Left hindlimb (tissue), 1 donor: ENCODE results near the gene KRTCAP2.
"Not testable (repeated sequence)": the region's sequence is repeated elsewhere in the genome, so short reads cannot be mapped to it uniquely, and the experiment has no call there.

Source experiments
- DNase-seq: peaks from one replicate; pipeline ENCODE4 v3.0.0-alpha.2; 2018

The KRTCAP2 gene

DNA sequence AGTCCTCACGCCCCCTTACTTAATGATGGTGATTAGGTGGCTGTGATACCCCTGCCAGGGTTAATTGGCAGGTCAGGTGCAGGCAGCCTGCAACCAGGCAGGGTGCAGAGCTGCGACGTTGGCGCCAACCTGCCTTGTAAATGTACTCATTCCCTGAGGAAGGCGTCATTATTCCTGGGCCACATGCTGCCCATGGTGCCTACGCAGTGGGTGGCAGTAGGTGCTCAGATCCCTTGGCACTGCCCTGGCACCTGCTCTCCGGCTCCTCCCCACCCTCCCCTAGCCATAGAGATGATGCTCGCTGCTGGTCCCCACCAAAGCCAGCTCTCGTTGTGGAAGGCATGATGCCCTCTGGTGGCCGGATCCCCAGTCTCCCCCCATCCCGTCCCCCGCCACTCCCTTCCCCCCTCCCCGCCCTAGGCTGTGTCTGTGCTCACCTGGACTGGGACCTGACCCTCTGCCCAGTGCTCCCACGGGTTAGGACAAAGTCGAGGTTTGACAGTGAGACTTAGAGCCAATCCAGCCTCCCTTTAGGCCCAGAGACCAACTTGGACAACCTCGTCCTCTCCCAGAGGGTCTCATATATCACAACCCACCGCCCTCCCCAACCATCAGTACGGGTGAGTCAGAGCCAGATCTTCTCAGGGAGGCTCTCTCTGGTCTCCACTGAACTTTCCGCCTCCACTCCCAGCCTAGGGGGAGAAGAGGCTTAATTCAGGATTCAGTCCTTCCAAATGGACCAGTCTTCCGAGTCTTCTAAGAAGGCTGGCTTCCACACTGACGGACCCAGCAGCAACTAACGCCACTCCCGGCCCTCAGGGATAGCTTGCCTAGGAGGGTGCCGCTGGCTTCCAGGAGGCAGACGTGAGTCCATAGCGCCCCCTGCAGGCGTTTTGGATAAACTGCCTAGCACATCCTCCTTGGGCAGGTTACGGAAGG, 5.7 kb downstream of the KRTCAP2 start:
- peak; percentile 81 for DNase-seq

- DNase-seq: peak; percentile 67
These were observed 6.5 kb downstream of the KRTCAP2 start for GRCh38 chr1:155166471-155167165.

- peak; percentile 48 for DNase-seq
These were observed 7.0 kb downstream of the KRTCAP2 start for GRCh38 chr1:155166051-155166470.

DNA sequence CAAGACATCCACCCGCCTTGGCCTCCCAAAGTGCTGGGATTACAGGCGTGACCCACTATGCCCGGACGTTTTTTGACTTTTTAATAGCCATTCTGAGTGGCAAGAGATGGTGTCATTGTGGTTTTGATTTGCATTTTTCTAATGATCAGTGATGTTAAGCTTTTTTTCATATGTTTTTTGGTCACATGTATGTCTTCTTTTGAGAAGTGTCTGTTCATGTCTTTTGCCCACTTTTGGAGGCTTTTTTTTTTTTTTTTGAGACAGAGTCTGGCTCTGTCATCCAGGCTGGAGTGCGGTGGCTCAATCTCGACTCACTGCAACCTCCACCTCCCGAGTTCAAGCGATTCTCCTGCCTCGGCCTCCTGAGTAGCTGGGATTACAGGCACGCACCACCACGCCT, 8.5 kb downstream of the KRTCAP2 start:
- DNase-seq: not testable (repeated sequence)

- DNase-seq: not testable (repeated sequence)
These were observed 9.3 kb downstream of the KRTCAP2 start for GRCh38 chr1:155163785-155164184.

- not testable (repeated sequence) for DNase-seq
These were observed 10.5 kb downstream of the KRTCAP2 start for GRCh38 chr1:155162631-155163030.

- no peak for DNase-seq
These were observed 13.0 kb downstream of the KRTCAP2 start for GRCh38 chr1:155160128-155160527.

DNA sequence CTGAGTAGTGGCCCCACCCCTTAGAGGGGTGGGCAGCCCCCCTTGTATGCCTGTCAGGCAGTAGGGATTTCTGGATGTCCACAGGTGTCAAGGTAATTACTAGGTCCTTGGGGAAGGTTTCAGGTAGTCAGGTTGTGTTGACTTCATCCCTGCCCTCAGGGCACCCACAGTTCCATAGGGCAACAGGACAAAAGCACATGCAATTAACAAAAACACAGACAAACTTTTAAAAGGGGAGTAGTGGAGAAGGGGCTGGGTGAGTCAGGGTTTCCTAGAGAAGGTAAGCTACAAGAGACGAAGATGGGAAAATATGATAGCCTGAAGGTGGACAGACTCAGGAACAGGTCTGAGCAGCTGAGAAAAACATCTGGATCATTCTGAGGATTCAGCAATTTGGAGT, 14.1 kb downstream of the KRTCAP2 start:
- DNase-seq: no peak

GRCh38 chr1:155155996-155156643, 17.0 kb downstream of the KRTCAP2 start:
- not testable (repeated sequence) for DNase-seq

- no peak for DNase-seq
These were observed 27.6 kb downstream of the KRTCAP2 start for GRCh38 chr1:155145491-155145890.

- DNase-seq: no peak
These were observed 31.4 kb downstream of the KRTCAP2 start for GRCh38 chr1:155141749-155142148.

DNA sequence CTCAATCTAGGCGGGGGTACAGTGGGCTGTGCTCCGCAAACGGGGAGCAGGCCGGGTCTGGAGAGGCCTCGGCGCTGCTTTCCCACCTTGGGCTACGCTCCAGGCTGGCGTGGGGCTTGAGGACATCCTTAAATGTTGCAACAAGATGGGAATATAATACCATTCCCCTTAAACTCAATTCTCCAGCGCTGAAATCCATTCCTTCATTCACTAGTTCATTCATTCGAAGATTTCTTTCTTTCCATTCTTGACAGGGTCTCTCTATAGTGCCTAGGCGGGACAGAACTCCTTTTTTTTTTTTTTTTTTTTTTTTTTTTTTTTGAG, 32.5 kb downstream of the KRTCAP2 start:
- no peak for DNase-seq

DNA sequence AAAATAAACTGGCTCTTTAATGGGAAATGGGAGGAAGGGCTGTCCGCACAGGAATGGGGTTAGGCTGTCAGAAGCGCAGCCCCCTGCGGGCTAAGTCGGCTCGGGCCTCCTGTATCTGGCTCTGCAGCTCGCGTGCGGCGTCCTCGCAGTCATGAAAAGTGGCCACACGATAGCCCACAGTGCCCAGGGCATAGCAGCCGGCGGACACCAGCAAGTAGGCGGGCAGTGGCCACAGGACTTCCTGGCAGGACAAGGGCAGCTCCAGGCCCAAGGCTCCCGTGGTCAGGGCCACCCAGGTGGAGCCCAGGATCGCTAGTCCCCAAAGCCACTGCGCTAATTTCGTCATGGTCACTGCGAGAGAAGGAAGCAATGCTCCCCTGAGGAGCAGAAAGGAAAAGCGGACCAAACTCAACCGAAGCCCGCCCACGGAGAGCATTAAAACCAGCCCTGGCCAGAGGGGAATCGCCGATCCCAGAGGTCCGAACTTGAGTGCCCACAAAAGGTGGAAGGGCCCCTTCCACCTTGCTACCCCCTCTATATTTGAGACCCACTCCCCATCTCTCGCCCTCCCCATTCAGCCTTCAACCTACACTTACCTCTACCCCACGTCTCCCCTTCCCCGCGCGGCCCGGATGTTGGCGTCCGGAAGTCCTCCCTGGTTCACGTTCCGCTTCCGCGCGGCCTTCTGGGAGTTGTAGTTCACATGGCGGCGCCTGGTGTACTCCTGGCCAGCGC, 33.0 kb downstream of the KRTCAP2 start, which contains the start of gene DPM3:
TSS of gene DPM3 (minus strand) at position 637 of the 735 bp plus-strand sequence. CDS start at position 346, 291 bp downstream.
- DNase-seq: peak; percentile 90

GRCh38 chr1:155137154-155137949, 35.8 kb downstream of the KRTCAP2 start:
- no peak for DNase-seq

- DNase-seq: no peak
These were observed 36.4 kb downstream of the KRTCAP2 start for GRCh38 chr1:155136748-155137147.

- peak; percentile 97 for DNase-seq
These were observed 37.6 kb downstream of the KRTCAP2 start, which contains the start of gene SLC50A1 for GRCh38 chr1:155135415-155136028. Gene SLC50A1 (plus strand): TSS chr1:155135852. CDS start chr1:155135912, 60 bp downstream.

- DNase-seq: peak; percentile 89
These were observed 38.2 kb downstream of the KRTCAP2 start for GRCh38 chr1:155134880-155135414.

GRCh38 chr1:155134322-155134721, 38.8 kb downstream of the KRTCAP2 start:
- no peak for DNase-seq

- DNase-seq: no peak
These were observed 39.3 kb downstream of the KRTCAP2 start for GRCh38 chr1:155133799-155134281.

DNA sequence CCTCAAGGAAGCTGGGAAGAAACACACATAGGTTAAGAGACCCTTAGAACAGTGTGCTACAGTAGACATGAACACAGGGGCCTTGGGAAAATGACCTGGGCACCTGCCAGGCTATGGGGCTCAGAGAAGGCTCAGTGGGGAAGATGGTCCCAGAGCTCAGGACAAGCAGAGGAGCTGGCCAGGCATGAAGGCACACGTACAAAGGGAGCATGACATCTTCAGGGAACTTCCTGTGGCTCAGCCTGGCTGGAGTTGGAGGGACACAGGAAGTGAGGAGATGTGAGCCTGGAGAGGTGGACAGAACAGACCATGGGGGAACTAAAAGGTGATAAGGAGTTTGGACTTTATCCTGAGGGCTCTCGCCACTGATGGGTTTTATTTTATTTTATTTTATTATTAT, 41.2 kb downstream of the KRTCAP2 start:
- no peak for DNase-seq

GRCh38 chr1:155131285-155131684, 41.8 kb downstream of the KRTCAP2 start:
- DNase-seq: no peak
